Neuronal stem cell (in vitro differentiated cells): Measurements from ENCODE around the gene PID1.

Experiments used
- DNase-seq: peaks from one replicate; pipeline ENCODE4 v3.0.0-alpha.2; 2013; ENCODE audit warnings: low spot score
- H2AFZ ChIP-seq: one replicate; pipeline ENCODE4 v1.6.1; 2013; ENCODE audit warnings: mild to moderate bottlenecking, low read length, inconsistent platforms
- H2AK5ac ChIP-seq: 2 replicates; pipeline ENCODE4 v1.6.1; 2013; ENCODE audit warnings: low read depth, mild to moderate bottlenecking, inconsistent platforms, low read length, moderate library complexity, mixed read lengths
- H2BK120ac ChIP-seq: 2 replicates; pipeline ENCODE4 v1.6.1; 2013; ENCODE audit warnings: low read depth, mild to moderate bottlenecking, inconsistent platforms, low read length, moderate library complexity, mixed read lengths
- H2BK12ac ChIP-seq: one replicate; pipeline ENCODE4 v1.6.1; 2013; ENCODE audit warnings: low read length, inconsistent platforms
- H2BK15ac ChIP-seq: 2 replicates; pipeline ENCODE4 v1.6.1; 2013; ENCODE audit warnings: mild to moderate bottlenecking, low read length, inconsistent platforms, mixed read lengths
- H2BK5ac ChIP-seq: one replicate; pipeline ENCODE4 v1.6.1; 2013; ENCODE audit warnings: inconsistent platforms, mild to moderate bottlenecking, low read length, moderate library complexity
- H3K14ac ChIP-seq: one replicate; pipeline ENCODE4 v1.6.1; 2013; ENCODE audit warnings: low read length, inconsistent platforms
- H3K18ac ChIP-seq: 2 replicates; pipeline ENCODE4 v1.6.1; 2013; ENCODE audit warnings: low read length, inconsistent platforms
- H3K23ac ChIP-seq: 2 replicates; pipeline ENCODE4 v1.6.1; 2013; ENCODE audit warnings: low read depth, mild to moderate bottlenecking, mixed read lengths, low read length, inconsistent platforms; ENCODE audit not compliant: poor library complexity
- H3K27ac ChIP-seq: replicated peaks from 3 replicates; pipeline ENCODE4 v1.5.1; 2013; ENCODE audit warnings: low read length, inconsistent platforms
- H3K27me3 ChIP-seq, 3 experiments: 2 replicates each; pipeline ENCODE4 v1.6.1; 2013; ENCODE audit warnings: low read length in 3 of 3, mild to moderate bottlenecking in 2 of 3, inconsistent platforms in 1 of 3, low read depth in 1 of 3, mixed read lengths in 1 of 3, moderate library complexity in 1 of 3; ENCODE audit not compliant: control insufficient read depth in 3 of 3, insufficient read depth in 3 of 3
- H3K36me3 ChIP-seq, 2 donors: replicated peaks in 1 of 2; 2 replicates each; pipeline ENCODE4 v1.6.1; 2013; ENCODE audit warnings: low read length in 2 of 2; ENCODE audit not compliant: control insufficient read depth in 2 of 2, insufficient read depth in 2 of 2
- H3K4ac ChIP-seq: 2 replicates; pipeline ENCODE4 v1.6.1; 2013; ENCODE audit warnings: inconsistent platforms, mild to moderate bottlenecking, low read length, moderate library complexity
- H3K4me1 ChIP-seq, 2 donors: 1 replicate in 1 of 2; 2 replicates in 1 of 2; pipeline ENCODE4 v1.6.1; 2013; ENCODE audit warnings: low read length in 2 of 2, low read depth in 1 of 2; ENCODE audit not compliant: control insufficient read depth in 2 of 2, insufficient read depth in 1 of 2
- H3K4me2 ChIP-seq: one replicate; pipeline ENCODE4 v1.6.1; 2013; ENCODE audit warnings: mild to moderate bottlenecking, low read length, inconsistent platforms; ENCODE audit not compliant: insufficient read depth, poor library complexity, severe bottlenecking
- H3K4me3 ChIP-seq, 2 donors: 2 replicates each; pipeline ENCODE4 v1.5.1; 2013; ENCODE audit warnings: low read length in 2 of 2, mild to moderate bottlenecking in 2 of 2, inconsistent platforms in 1 of 2, moderate library complexity in 1 of 2
- H3K79me1 ChIP-seq: one replicate; pipeline ENCODE4 v1.6.1; 2013; ENCODE audit warnings: low read depth, mild to moderate bottlenecking, inconsistent platforms, low read length, moderate library complexity
- H3K9ac ChIP-seq: one replicate; pipeline ENCODE4 v1.6.1; 2013; ENCODE audit warnings: mild to moderate bottlenecking, low read depth, low read length, inconsistent platforms; ENCODE audit not compliant: poor library complexity
- H3K9me3 ChIP-seq, 2 donors: replicated peaks in 1 of 2; 2 replicates each; pipeline versions ENCODE3 to v1.6.1; 2013; ENCODE audit warnings: low read length in 2 of 2, mild to moderate bottlenecking in 2 of 2, inconsistent platforms in 1 of 2, low read depth in 1 of 2, mixed read lengths in 1 of 2, moderate library complexity in 1 of 2; ENCODE audit not compliant: control insufficient read depth in 2 of 2, insufficient read depth in 1 of 2
- H4K8ac ChIP-seq: one replicate; pipeline ENCODE4 v1.6.1; 2013; ENCODE audit warnings: low read depth, mild to moderate bottlenecking, inconsistent platforms, low read length, moderate library complexity
- H4K91ac ChIP-seq: one replicate; pipeline ENCODE4 v1.6.1; 2013; ENCODE audit warnings: low read length, low read depth, mild to moderate bottlenecking, inconsistent platforms; ENCODE audit not compliant: poor library complexity
- WGBS, 2 donors: extraction: QIAGEN DNeasy Blood & Tissue Kit; methylation state at CpG; one replicate each; pipeline ENCODE4 v1.1.7; 2013; ENCODE audit warnings: missing lambda C conversion rate in 2 of 2, mixed read lengths in 1 of 2; ENCODE audit not compliant: insufficient read length in 2 of 2, insufficient replicate concordance in 1 of 2; ENCODE audit errors: extremely low coverage in 2 of 2; 5-methylcytosine and 5-hydroxymethylcytosine counted together

PID1 gene

GRCh38 chr2:229296536-229296935, 25.4 kb upstream of the PID1 start:
- H3K9ac ChIP-seq, result no peak overlapping the region
- no peaks in the 10 kb centered on the region for H3K79me1 ChIP-seq
- H2BK5ac ChIP-seq, result no peak overlapping the region
- H3K14ac ChIP-seq, result no peak overlapping the region
- H3K4me3 ChIP-seq, result no peak overlapping the region
- H2BK120ac ChIP-seq, result no peak overlapping the region
- no peak overlapping the region for H3K23ac ChIP-seq
- no peak overlapping the region for H4K91ac ChIP-seq
- H2AK5ac ChIP-seq, result no peak overlapping the region
- no peaks in the 10 kb centered on the region for H3K4me1 ChIP-seq
- DNase-seq, result no peak
- H2BK12ac ChIP-seq, result no peak overlapping the region
- H4K8ac ChIP-seq, result no peak overlapping the region
- no peak overlapping the region for H3K27ac ChIP-seq
- H3K9me3 ChIP-seq, result no peaks in the 10 kb centered on the region
- H2BK15ac ChIP-seq, result no peak overlapping the region
- no CpG with 5 or more reads among the region's 3 CpGs for WGBS, 2 donors
- H2AFZ ChIP-seq, result no peak overlapping the region
- H3K27me3 ChIP-seq, result no peaks in the 10 kb centered on the region
- H3K4me2 ChIP-seq, result no peak overlapping the region
- no peak overlapping the region for H3K4ac ChIP-seq
- H3K18ac ChIP-seq, result no peak overlapping the region
- no peaks in the 10 kb centered on the region for H3K36me3 ChIP-seq

GRCh38 chr2:229296016-229296415, 24.9 kb upstream of the PID1 start:
- no peak overlapping the region for H3K23ac ChIP-seq
- no peak overlapping the region for H4K91ac ChIP-seq
- H3K9me3 ChIP-seq, result no peaks in the 10 kb centered on the region
- DNase-seq, result no peak
- no peaks in the 10 kb centered on the region for H3K79me1 ChIP-seq
- no peaks in the 10 kb centered on the region for H3K4me1 ChIP-seq
- no peak overlapping the region for H3K18ac ChIP-seq
- H3K27ac ChIP-seq, result no peak overlapping the region
- H3K4me3 ChIP-seq, result no peak overlapping the region
- no peaks in the 10 kb centered on the region for H3K27me3 ChIP-seq
- H3K9ac ChIP-seq, result no peak overlapping the region
- H2BK15ac ChIP-seq, result no peak overlapping the region
- no peak overlapping the region for H2AK5ac ChIP-seq
- H3K36me3 ChIP-seq, result no peaks in the 10 kb centered on the region
- no peak overlapping the region for H3K4me2 ChIP-seq
- no peak overlapping the region for H2BK12ac ChIP-seq
- no peak overlapping the region for H4K8ac ChIP-seq
- no peak overlapping the region for H2BK120ac ChIP-seq
- no peak overlapping the region for H2BK5ac ChIP-seq
- H3K4ac ChIP-seq, result no peak overlapping the region
- no peak overlapping the region for H3K14ac ChIP-seq
- no peak overlapping the region for H2AFZ ChIP-seq

- Histone ChIP-seq H3K4me3 (no peak overlapping the region), H3K23ac (no peak overlapping the region), H3K79me1 (no peaks in the 10 kb centered on the region), H3K27me3 (no peaks in the 10 kb centered on the region), H3K18ac (no peak overlapping the region), H2BK15ac (no peak overlapping the region), H3K4ac (no peak overlapping the region), H3K4me1 (no peaks in the 10 kb centered on the region), H4K91ac (no peak overlapping the region), H3K9me3 (no peaks in the 10 kb centered on the region), H2AK5ac (no peak overlapping the region), H3K9ac (no peak overlapping the region), H3K4me2 (no peak overlapping the region), H3K14ac (no peak overlapping the region), H3K36me3 (no peaks in the 10 kb centered on the region), H2BK12ac (no peak overlapping the region), H3K27ac (no peak overlapping the region), H2BK120ac (no peak overlapping the region), H4K8ac (no peak overlapping the region), H2AFZ (no peak overlapping the region), H2BK5ac (no peak overlapping the region)
- no CpG with 5 or more reads among the region's 1 CpG for WGBS, 2 donors
- DNase-seq, result no peak
Observed at GRCh38 chr2:229287823-229288222, 16.7 kb upstream of the PID1 start.

- Histone ChIP-seq H2AFZ (no peak overlapping the region), H3K9ac (no peak overlapping the region), H2BK15ac (no peak overlapping the region), H4K8ac (no peak overlapping the region), H3K27ac (no peak overlapping the region), H3K14ac (no peak overlapping the region), H3K18ac (no peak overlapping the region), H3K27me3 (no peaks in the 10 kb centered on the region), H3K9me3 (no peaks in the 10 kb centered on the region), H2BK5ac (no peak overlapping the region), H3K79me1 (no peaks in the 10 kb centered on the region), H3K4me3 (no peak overlapping the region), H2BK12ac (no peak overlapping the region), H3K23ac (no peak overlapping the region), H3K4ac (no peak overlapping the region), H2AK5ac (no peak overlapping the region), H3K4me1 (no peaks in the 10 kb centered on the region), H3K36me3 (no peaks in the 10 kb centered on the region), H3K4me2 (no peak overlapping the region), H2BK120ac (no peak overlapping the region), H4K91ac (no peak overlapping the region)
- no peak for DNase-seq
- WGBS, 2 donors, result no CpG with 5 or more reads among the region's 5 CpGs
Observed at GRCh38 chr2:229282758-229283546, 11.9 kb upstream of the PID1 start.
